Progenitor cell of endocrine pancreas (in vitro differentiated cells): ENCODE measurements around the gene UPF3A. TPM values are rescaled to one million over a fixed set of nuclear protein-coding genes. Genes with fewer than 3 reads are reported as not detected.

Experiments
- DNase-seq: peaks from one replicate; pipeline ENCODE4 v3.0.0; 2021; ENCODE audit warnings: low spot score; ENCODE audit not compliant: unreplicated experiment
- H3K27ac Mint-ChIP-seq: 2 replicates; pipeline ENCODE4 v1.8.0; 2021; ENCODE audit warnings: mild to moderate bottlenecking, moderate library complexity, mixed read lengths
- H3K27me3 Mint-ChIP-seq: 2 replicates; pipeline ENCODE4 v1.8.0; 2021; ENCODE audit warnings: mixed read lengths
- H3K36me3 Mint-ChIP-seq: 2 replicates; pipeline ENCODE4 v1.8.0; 2022; ENCODE audit warnings: mixed read lengths; ENCODE audit not compliant: insufficient read depth
- H3K4me1 Mint-ChIP-seq: 2 replicates; pipeline ENCODE4 v1.8.0; 2021; ENCODE audit warnings: low read depth, mixed read lengths
- H3K4me3 Mint-ChIP-seq: 2 replicates; pipeline ENCODE4 v1.8.0; 2021; ENCODE audit warnings: low read depth, mild to moderate bottlenecking, moderate library complexity, mixed read lengths
- H3K9me3 Mint-ChIP-seq: 2 replicates; pipeline ENCODE4 v1.8.0; 2021; ENCODE audit warnings: low read depth, mixed read lengths
- CTCF ChIP-seq: fragments of 200-600 bp; sonication (generic); IDR thresholded peaks from one replicate; pipeline ENCODE4 v1.5.0; 2021; ENCODE audit warnings: antibody characterized with exemption, mild to moderate bottlenecking; ENCODE audit not compliant: unreplicated experiment
- total RNA-seq: library from RNA; stranded (reverse); gene quantifications from 2 replicates; pipeline ENCODE4 v1.2.1, GENCODE V29; 2021

The UPF3A gene
- total RNA-seq, 1 donor from 2014 or later: 149 TPM

GRCh38 chr13:114258589-114258988 lies 22.8 kb upstream of the UPF3A start:
- TF ChIP-seq CTCF: no peak
- Mint-ChIP-seq H3K4me1 (peaks cover 2% of the 10 kb centered on the region), H3K27me3 (no peaks in the 10 kb centered on the region), H3K9me3 (no peaks in the 10 kb centered on the region), H3K36me3 (peaks cover 38% of the 10 kb centered on the region), H3K4me3 (no peak overlapping the region), H3K27ac (no peak overlapping the region)
- no peak for DNase-seq

GRCh38 chr13:114259374-114259773 lies 22.0 kb upstream of the UPF3A start:
- H3K4me3 Mint-ChIP-seq: no peak overlapping the region
- H3K27me3 Mint-ChIP-seq: no peaks in the 10 kb centered on the region
- peaks cover 38% of the 10 kb centered on the region for H3K36me3 Mint-ChIP-seq
- TF ChIP-seq CTCF: no peak
- H3K9me3 Mint-ChIP-seq: no peaks in the 10 kb centered on the region
- peaks cover 2% of the 10 kb centered on the region for H3K4me1 Mint-ChIP-seq
- H3K27ac Mint-ChIP-seq: no peak overlapping the region
- no peak for DNase-seq

- H3K27ac Mint-ChIP-seq: no peak overlapping the region
These were observed 21.4 kb upstream of the UPF3A start for GRCh38 chr13:114259974-114260373.

GRCh38 chr13:114260814-114261213 lies 20.6 kb upstream of the UPF3A start:
- Mint-ChIP-seq H3K36me3 (peaks cover 37% of the 10 kb centered on the region), H3K9me3 (no peaks in the 10 kb centered on the region), H3K4me3 (no peak overlapping the region), H3K4me1 (peaks cover 2% of the 10 kb centered on the region), H3K27ac (no peak overlapping the region), H3K27me3 (no peaks in the 10 kb centered on the region)
- TF ChIP-seq CTCF: no peak
- DNase-seq: no peak

More at GRCh38 chr13:114259974-114260373, 21.4 kb upstream of the UPF3A start:
- no peak for TF ChIP-seq CTCF
- Mint-ChIP-seq H3K36me3 (peaks cover 36% of the 10 kb centered on the region), H3K4me1 (peaks cover 2% of the 10 kb centered on the region), H3K4me3 (no peak overlapping the region), H3K9me3 (no peaks in the 10 kb centered on the region), H3K27me3 (no peaks in the 10 kb centered on the region)
- no peak for DNase-seq

GRCh38 chr13:114261328-114261965 lies 20.0 kb upstream of the UPF3A start:
- H3K4me1 Mint-ChIP-seq: peaks cover 2% of the 10 kb centered on the region
- no peaks in the 10 kb centered on the region for H3K9me3 Mint-ChIP-seq
- no peak overlapping the region for H3K4me3 Mint-ChIP-seq

More at GRCh38 chr13:114261328-114261965, 20.0 kb upstream of the UPF3A start:
- H3K27me3 Mint-ChIP-seq: no peaks in the 10 kb centered on the region
- no peak for TF ChIP-seq CTCF
- no peak for DNase-seq
- H3K27ac Mint-ChIP-seq: no peak overlapping the region
- peaks cover 36% of the 10 kb centered on the region for H3K36me3 Mint-ChIP-seq
